Urinary bladder (tissue), 4 donors: Measurements from ENCODE around the gene TNPO1. TPM values are rescaled to one million over a fixed set of nuclear protein-coding genes. Genes with fewer than 3 reads are reported as not detected.

Experiments used
- DNase-seq: peaks from one replicate; pipeline ENCODE4 v3.0.0-alpha.2; 2015; ENCODE audit errors: extremely low spot score
- H3K27ac ChIP-seq: one replicate; pipeline ENCODE4 v1.5.1; 2013; ENCODE audit warnings: low read depth, mild to moderate bottlenecking, moderate library complexity
- H3K36me3 ChIP-seq: one replicate; pipeline ENCODE4 v1.6.1; 2013; ENCODE audit warnings: mild to moderate bottlenecking, moderate library complexity; ENCODE audit not compliant: insufficient read depth
- H3K4me1 ChIP-seq: one replicate; pipeline ENCODE4 v1.6.1; 2013; ENCODE audit warnings: mild to moderate bottlenecking, moderate library complexity; ENCODE audit not compliant: insufficient read depth
- H3K4me3 ChIP-seq: one replicate; pipeline ENCODE4 v1.5.1; 2013; ENCODE audit warnings: low read depth, low read length
- WGBS: extraction: QIAGEN DNeasy Blood & Tissue Kit; methylation state at CpG from one replicate; pipeline ENCODE4 v1.1.7; 2013; 5-methylcytosine and 5-hydroxymethylcytosine counted together
- polyA plus RNA-seq: library from polyadenylated mRNA; stranded (reverse); fragments of 200-250 nt; gene quantifications from one replicate; pipeline ENCODE4 v1.2.3, GENCODE V29; 2013
- total RNA-seq: library from RNA; depleted of rRNA; stranded (reverse); fragments of >200 nt; gene quantifications from one replicate; pipeline ENCODE4 v1.2.3, GENCODE V29; 2014
- donor health status: healthy with polysubstance abuse.
- donor health status: healthy.

The TNPO1 gene
- total and polyA plus RNA-seq, 2 donors, result 29.8 to 187 TPM

DNA sequence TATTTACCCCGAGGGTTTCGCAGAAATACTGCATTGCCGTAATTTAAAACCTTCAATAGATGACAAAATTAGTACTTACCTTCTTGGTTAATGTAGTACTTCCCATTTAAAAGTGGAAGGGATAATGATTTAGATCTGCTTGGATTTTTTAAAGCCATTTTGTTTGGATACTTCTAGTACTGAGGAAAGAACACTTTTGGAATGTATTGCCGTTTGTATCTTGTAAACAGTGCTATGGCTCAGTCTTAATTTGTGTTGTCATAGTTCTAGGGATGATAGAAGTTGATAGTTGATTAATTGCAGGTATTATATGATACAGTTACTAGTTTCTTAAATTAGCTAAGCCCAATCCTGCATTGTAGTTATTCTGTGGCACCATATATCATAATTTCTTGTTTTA lies 33.1 kb downstream of the TNPO1 start:
- Histone ChIP-seq H3K4me3 (peak overlapping the region; percentile 96), H3K4me1 (no peaks in the 10 kb centered on the region), H3K36me3 (no peaks in the 10 kb centered on the region), H3K27ac (peak overlapping the region; percentile 10)
- no peak for DNase-seq
- WGBS, result 12% methylated on average over 4 of the region's 4 CpGs

DNA sequence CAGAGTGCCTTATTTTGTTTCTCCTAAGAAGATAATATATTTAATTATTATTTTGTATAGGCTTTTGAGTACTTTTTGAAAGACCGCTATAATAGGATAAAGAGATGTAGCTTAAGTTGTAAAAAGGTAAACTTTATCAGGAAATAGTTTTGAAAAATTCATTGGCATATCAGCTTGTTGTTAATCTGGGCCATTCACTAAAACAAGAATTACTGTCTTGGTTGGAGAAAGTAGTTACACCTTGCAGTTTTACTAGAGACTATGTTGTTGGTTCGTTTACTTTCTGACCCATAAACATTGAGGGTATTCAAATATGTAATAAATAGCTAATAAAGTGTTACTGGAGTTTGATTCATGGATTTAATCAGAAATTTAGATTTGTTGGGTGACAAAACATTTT lies 33.7 kb downstream of the TNPO1 start:
- Histone ChIP-seq H3K27ac (no peak overlapping the region), H3K36me3 (no peaks in the 10 kb centered on the region), H3K4me3 (peak overlapping the region; percentile 96), H3K4me1 (no peaks in the 10 kb centered on the region)
- DNase-seq, result no peak
- 55% methylated on average over 2 of the region's 2 CpGs for WGBS

DNA sequence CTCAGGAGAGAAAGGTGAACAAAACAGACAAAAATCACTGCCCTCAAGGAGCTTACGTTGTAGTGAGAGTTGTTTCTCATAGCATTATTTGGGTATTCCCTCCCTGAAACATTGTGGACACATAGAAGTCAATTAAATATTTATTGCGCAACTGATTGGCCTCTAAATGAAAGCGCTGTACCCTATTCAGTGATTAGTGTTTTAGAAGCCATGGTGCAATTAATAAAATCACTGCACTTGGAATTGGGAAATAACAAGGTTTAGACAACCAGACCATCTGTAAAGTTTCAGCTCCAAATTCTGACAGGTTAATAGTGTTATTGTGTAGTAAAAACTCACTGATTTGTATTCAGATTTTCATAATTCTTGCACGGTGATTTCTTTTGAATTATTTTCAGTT lies 35.9 kb downstream of the TNPO1 start:
- no peak for DNase-seq
- Histone ChIP-seq H3K27ac (no peak overlapping the region), H3K4me3 (no peak overlapping the region), H3K4me1 (no peaks in the 10 kb centered on the region), H3K36me3 (peaks cover under 1% of the 10 kb centered on the region)
- WGBS, result 74% methylated on average over 4 of the region's 4 CpGs

DNA sequence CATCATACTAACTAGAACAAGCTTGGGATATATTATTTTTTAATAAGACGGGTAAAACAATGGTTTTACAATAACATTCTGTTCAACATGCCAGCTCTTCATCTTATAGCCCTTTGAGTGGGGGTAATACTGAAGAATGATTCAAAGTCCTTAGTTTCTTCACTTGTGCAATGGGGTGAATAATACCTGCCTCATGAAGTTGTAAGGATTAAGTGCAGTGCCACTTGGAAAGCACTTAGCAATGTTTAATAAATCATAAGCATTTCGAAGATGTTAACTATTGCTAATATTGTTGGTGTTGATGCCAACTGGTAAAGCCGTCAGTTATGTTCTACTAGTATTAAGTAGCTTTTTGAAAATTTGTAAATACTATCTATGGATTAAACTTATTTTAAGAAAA lies 38.0 kb downstream of the TNPO1 start:
- Histone ChIP-seq H3K27ac (no peak overlapping the region), H3K36me3 (peaks cover 2% of the 10 kb centered on the region), H3K4me1 (no peaks in the 10 kb centered on the region), H3K4me3 (no peak overlapping the region)
- 77% methylated on average over 3 of the region's 3 CpGs for WGBS
- no peak for DNase-seq

GRCh38 chr5:72855821-72856220 lies 39.4 kb downstream of the TNPO1 start:
- H3K36me3 ChIP-seq, result peaks cover 2% of the 10 kb centered on the region
- 96% methylated on average over 2 of the region's 2 CpGs for WGBS
- no peaks in the 10 kb centered on the region for H3K4me1 ChIP-seq
- H3K4me3 ChIP-seq, result no peak overlapping the region
- DNase-seq, result no peak
- H3K27ac ChIP-seq, result no peak overlapping the region

DNA sequence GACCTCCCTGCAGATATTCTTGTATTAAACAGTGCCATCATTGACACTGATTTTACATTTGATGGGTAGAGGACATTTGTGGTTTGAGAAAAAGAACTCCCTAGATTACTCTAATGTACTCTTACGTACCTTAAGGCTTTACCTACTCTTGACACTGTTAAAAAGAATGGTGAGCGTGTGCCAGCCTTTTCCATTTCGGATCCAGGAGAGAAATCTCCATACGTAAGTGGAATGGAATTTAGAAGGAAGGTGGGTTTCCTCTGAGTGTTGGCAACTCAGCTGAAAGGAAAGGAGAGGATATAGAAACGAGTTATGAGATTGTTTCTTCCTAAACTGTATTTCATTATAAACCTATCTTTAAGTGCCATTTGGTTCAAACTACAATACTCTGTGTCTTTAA lies 40.9 kb downstream of the TNPO1 start:
- DNase-seq, result no peak
- H3K4me3 ChIP-seq, result no peak overlapping the region
- 70% methylated on average over 5 of the region's 5 CpGs for WGBS
- no peak overlapping the region for H3K27ac ChIP-seq
- peaks cover 2% of the 10 kb centered on the region for H3K36me3 ChIP-seq
- H3K4me1 ChIP-seq, result no peaks in the 10 kb centered on the region

DNA sequence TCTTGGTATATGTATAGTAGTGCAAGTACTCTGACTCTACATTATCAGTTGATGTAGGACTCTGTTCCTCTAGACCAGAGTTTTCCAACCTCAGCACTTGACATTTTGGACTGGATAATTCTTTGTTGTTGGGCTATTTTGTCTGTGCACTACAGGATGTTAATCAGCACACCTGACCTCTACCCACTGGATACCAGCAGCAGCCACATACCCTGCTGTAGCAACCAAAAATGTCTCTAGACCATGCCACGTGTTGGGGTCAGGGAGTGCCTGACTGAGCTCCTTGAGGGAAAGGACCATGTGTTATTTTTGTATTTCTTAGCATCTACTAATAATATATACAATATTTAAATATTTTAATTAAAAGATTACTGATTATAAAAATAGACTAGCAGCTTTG lies 42.7 kb downstream of the TNPO1 start:
- WGBS, result 80% methylated on average over 1 of the region's 1 CpG
- Histone ChIP-seq H3K27ac (no peak overlapping the region), H3K4me1 (no peaks in the 10 kb centered on the region), H3K4me3 (no peak overlapping the region), H3K36me3 (peaks cover 2% of the 10 kb centered on the region)
- no peak for DNase-seq

- Histone ChIP-seq H3K36me3 (peaks cover 2% of the 10 kb centered on the region), H3K4me1 (no peaks in the 10 kb centered on the region), H3K4me3 (no peak overlapping the region), H3K27ac (no peak overlapping the region)
- DNase-seq, result no peak
- 65% methylated on average over 4 of the region's 4 CpGs for WGBS
These were observed 44.0 kb downstream of the TNPO1 start for GRCh38 chr5:72860499-72860898.

DNA sequence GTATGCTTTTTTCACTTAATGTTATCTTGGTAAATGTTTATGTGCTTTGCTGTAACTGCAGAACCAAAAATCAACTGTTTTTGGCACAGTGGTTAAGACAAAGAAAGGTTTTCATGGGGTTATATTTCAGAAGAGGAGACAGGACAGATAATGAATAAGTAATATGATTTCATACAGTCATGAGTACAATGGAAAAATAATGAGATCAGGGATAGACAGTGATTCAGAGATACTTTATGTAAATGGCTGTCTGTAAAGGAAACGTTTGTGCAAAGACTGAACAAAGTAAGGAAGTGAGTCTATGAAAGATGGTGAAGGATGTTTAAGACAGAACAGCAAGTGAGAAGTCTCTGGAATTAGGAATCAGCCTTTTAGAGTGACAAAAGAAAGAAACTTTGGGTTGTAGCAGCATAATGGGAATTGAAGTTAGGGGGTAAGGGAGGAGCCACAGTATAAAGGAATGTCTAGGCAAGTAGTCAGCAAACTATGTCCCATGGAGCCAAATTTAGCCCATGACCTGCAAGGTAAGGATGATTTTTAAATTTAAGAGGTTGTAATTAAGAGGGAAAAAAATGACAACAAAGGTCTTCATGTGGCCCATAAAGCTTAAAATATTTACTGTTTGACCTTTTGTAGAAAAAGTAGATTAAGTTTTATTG lies 55.0 kb downstream of the TNPO1 start:
- Histone ChIP-seq H3K36me3 (peaks cover 7% of the 10 kb centered on the region), H3K27ac (no peak overlapping the region), H3K4me1 (no peaks in the 10 kb centered on the region), H3K4me3 (no peak overlapping the region)
- 29% methylated on average over 1 of the region's 1 CpG for WGBS
- DNase-seq, result no peak

DNA sequence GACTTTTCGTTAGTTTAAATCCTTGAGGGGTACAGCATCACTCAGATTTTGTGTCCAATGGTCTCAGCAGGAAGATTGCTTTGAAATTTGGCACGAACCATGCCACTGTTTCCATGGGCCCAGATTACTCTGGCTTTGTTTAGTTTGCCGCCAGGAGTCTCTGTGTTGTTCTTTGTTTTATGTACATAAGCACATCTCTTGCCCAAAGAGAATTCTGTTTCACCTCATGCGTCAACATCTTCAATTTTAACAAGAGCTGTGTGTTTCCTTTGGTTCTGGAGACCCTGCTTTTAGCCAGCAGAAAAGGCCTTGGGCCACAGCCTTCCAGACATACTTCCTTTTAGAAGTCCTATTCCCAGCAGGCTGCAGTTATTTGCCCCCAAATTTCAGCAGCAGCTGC lies 62.4 kb downstream of the TNPO1 start:
- Histone ChIP-seq H3K36me3 (peaks cover 2% of the 10 kb centered on the region), H3K4me1 (no peaks in the 10 kb centered on the region), H3K27ac (no peak overlapping the region), H3K4me3 (no peak overlapping the region)
- no peak for DNase-seq
- WGBS, result 92% methylated on average over 4 of the region's 4 CpGs

DNA sequence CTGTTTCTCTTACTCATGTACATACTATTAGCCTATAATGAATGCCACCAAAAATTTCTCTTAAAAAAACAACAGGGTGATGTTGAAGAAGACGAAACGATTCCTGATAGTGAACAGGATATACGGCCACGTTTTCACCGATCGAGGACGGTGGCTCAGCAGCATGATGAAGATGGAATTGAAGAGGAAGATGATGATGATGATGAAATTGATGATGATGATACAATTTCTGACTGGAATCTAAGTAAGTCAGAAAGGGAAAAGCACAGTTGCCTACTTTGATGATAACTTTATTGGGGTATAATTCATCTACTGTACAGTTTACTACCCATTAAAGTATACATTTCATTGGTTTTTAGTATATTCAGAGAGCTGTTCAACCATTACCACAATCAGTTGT lies 66.5 kb downstream of the TNPO1 start:
- 96% methylated on average over 7 of the region's 7 CpGs for WGBS
- Histone ChIP-seq H3K36me3 (peaks cover 4% of the 10 kb centered on the region), H3K4me3 (no peak overlapping the region)

GRCh38 chr5:72883850-72884249 lies 67.4 kb downstream of the TNPO1 start:
- H3K4me3 ChIP-seq, result no peak overlapping the region
- no peak for DNase-seq
- WGBS, result 93% methylated on average over 3 of the region's 3 CpGs
- H3K4me1 ChIP-seq, result no peaks in the 10 kb centered on the region
- peaks cover 4% of the 10 kb centered on the region for H3K36me3 ChIP-seq
- H3K27ac ChIP-seq, result no peak overlapping the region

More for the DNA sequence above, 66.5 kb downstream of the TNPO1 start:
- no peak for DNase-seq
- no peak overlapping the region for H3K27ac ChIP-seq
- no peaks in the 10 kb centered on the region for H3K4me1 ChIP-seq

DNA sequence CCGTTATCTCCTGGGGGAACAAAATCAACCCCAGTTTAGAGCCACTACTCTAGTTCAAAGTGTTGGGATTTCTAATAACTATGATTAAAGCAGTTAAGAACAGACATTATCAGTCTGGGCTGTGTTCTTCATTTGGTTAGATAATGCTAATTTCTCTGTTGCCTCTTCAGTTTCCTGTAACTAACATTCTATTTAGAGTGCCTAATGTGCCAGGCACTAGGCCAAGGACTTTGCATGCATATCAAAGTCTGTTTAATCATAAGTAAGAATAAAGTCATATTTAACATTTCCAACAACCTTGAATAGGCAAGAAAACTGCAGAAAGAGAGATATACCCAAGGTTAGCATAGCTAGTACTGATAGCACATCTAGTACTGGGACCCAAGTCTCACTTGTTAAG lies 68.4 kb downstream of the TNPO1 start:
- no peak for DNase-seq
- 89% methylated on average over 1 of the region's 1 CpG for WGBS
- Histone ChIP-seq H3K4me1 (no peaks in the 10 kb centered on the region), H3K27ac (no peak overlapping the region), H3K4me3 (no peak overlapping the region), H3K36me3 (peaks cover 4% of the 10 kb centered on the region)

GRCh38 chr5:72885824-72886223 lies 69.4 kb downstream of the TNPO1 start:
- H3K4me3 ChIP-seq, result no peak overlapping the region
- no peak for DNase-seq
- no peaks in the 10 kb centered on the region for H3K4me1 ChIP-seq
- WGBS, result 89% methylated on average over 4 of the region's 4 CpGs
- H3K36me3 ChIP-seq, result peaks cover 5% of the 10 kb centered on the region
- no peak overlapping the region for H3K27ac ChIP-seq

- Histone ChIP-seq H3K4me3 (no peak overlapping the region), H3K27ac (no peak overlapping the region), H3K36me3 (peaks cover 7% of the 10 kb centered on the region), H3K4me1 (no peaks in the 10 kb centered on the region)
- 71% methylated on average over 2 of the region's 2 CpGs for WGBS
- no peak for DNase-seq
These were observed 72.1 kb downstream of the TNPO1 start for GRCh38 chr5:72888595-72888994.
